Fibroblast of lung (primary cell): ENCODE measurements around the gene EFEMP1. TPM values are rescaled to one million over a fixed set of nuclear protein-coding genes. Genes with fewer than 3 reads are reported as not detected.

Source experiments
- DNase-seq, 2 donors: peaks; one replicate each; pipeline versions ENCODE4 v3.0.0 to v3.0.0-alpha.2; 2010; ENCODE audit warnings: low read depth in 2 of 2
- H2AFZ ChIP-seq: 2 replicates; pipeline ENCODE4 v1.5.1; 2012; ENCODE audit warnings: low read length, control low read depth, inconsistent platforms
- H3K27ac ChIP-seq: 2 replicates; pipeline ENCODE4 v1.5.1; 2011; ENCODE audit warnings: low read length, control low read depth; ENCODE audit not compliant: insufficient read depth
- H3K27me3 ChIP-seq: 2 replicates; pipeline ENCODE4 v1.5.1; 2011; ENCODE audit warnings: mild to moderate bottlenecking, low read length; ENCODE audit not compliant: control insufficient read depth, insufficient read depth
- H3K36me3 ChIP-seq: 2 replicates; pipeline ENCODE4 v1.5.1; 2011; ENCODE audit warnings: low read length; ENCODE audit not compliant: control insufficient read depth, insufficient read depth
- H3K4me1 ChIP-seq: 2 replicates; pipeline ENCODE4 v1.5.1; 2011; ENCODE audit warnings: low read length; ENCODE audit not compliant: control insufficient read depth, insufficient read depth; ENCODE audit errors: extremely low read depth
- H3K4me2 ChIP-seq: 2 replicates; pipeline ENCODE4 v1.5.1; 2011; ENCODE audit warnings: low read length, control low read depth; ENCODE audit not compliant: insufficient read depth; ENCODE audit errors: extremely low read depth
- H3K4me3 ChIP-seq, 4 experiments: fragments of 200-600 bp in 1 of 4; sonication (generic) in 1 of 4; replicated peaks in 1 of 4; 2 replicates each; pipeline ENCODE4 v1.5.1; 2011 to 2016; ENCODE audit warnings: low read length in 4 of 4, low read depth in 3 of 4, mild to moderate bottlenecking in 3 of 4, control low read depth in 2 of 4, inconsistent platforms in 1 of 4, mixed read lengths in 1 of 4; ENCODE audit not compliant: insufficient read depth in 1 of 4; ENCODE audit errors: control extremely low read depth in 1 of 4
- H3K79me2 ChIP-seq: 2 replicates; pipeline ENCODE4 v1.5.1; 2012; ENCODE audit warnings: mild to moderate bottlenecking, low read length, inconsistent platforms; ENCODE audit not compliant: control insufficient read depth, insufficient read depth
- H3K9ac ChIP-seq: 2 replicates; pipeline ENCODE4 v1.5.1; 2011; ENCODE audit warnings: mild to moderate bottlenecking, low read length, control low read depth; ENCODE audit not compliant: insufficient read depth
- H3K9me3 ChIP-seq: 2 replicates; pipeline ENCODE4 v1.5.1; 2012; ENCODE audit warnings: low read depth, low read length; ENCODE audit not compliant: control insufficient read depth, insufficient read depth
- H4K20me1 ChIP-seq: 2 replicates; pipeline ENCODE4 v1.5.1; 2011; ENCODE audit warnings: low read length; ENCODE audit not compliant: control insufficient read depth, insufficient read depth; ENCODE audit errors: extremely low read depth
- CTCF ChIP-seq, 2 donors: IDR thresholded peaks in 1 of 2; conservative IDR thresholded peaks in 1 of 2; 1 replicate in 1 of 2; 2 replicates in 1 of 2; pipeline ENCODE4 v1.5.1; 2011 to 2012; ENCODE audit warnings: low read length in 2 of 2, control low read depth in 1 of 2, inconsistent platforms in 1 of 2, low read depth in 1 of 2, mild to moderate bottlenecking in 1 of 2
- EZH2 ChIP-seq: IDR thresholded peaks from 2 replicates; pipeline ENCODE4 v1.5.1; 2012; ENCODE audit warnings: low read length, control low read depth, mild to moderate bottlenecking; ENCODE audit errors: missing control alignments
- polyA minus RNA-seq: library from RNA; depleted of rRNA, polyadenylated mRNA; stranded (reverse); fragments of >200 nt; gene quantifications from 2 replicates; pipeline ENCODE4 v1.2.3, GENCODE V29; 2011; ENCODE audit warnings: low replicate concordance
- polyA plus RNA-seq, 2 donors: library from polyadenylated mRNA; depleted of rRNA in 1 of 2; stranded (reverse) in 1 of 2; unstranded in 1 of 2; fragments of >200 nt; gene quantifications; 2 replicates each; pipeline ENCODE4 v1.2.1, GENCODE V29; 2011 to 2012; ENCODE audit warnings: missing spikeins in 1 of 2
- total RNA-seq: library from RNA; depleted of rRNA; stranded (reverse); fragments of >200 nt; gene quantifications from 2 replicates; pipeline ENCODE4 v1.2.1, GENCODE V29; 2014

The EFEMP1 gene
- 467 and 615 TPM in 2 replicates for total RNA-seq
- 406 and 724 TPM in 2 replicates for polyA plus RNA-seq
- polyA plus RNA-seq (2012), result 212 and 335 TPM in 2 replicates
- polyA minus RNA-seq, result 206 and 268 TPM in 2 replicates

- peak within 1 kb of the TSS; percentile 62 for H2AFZ ChIP-seq
- H3K79me2 ChIP-seq, result peaks cover 5% of the 10 kb centered on the region
- no peaks in the 10 kb centered on the region for H4K20me1 ChIP-seq
- H3K4me3 ChIP-seq, result peak within 1 kb of the TSS; percentile 75 to 99 (median 82)
- DNase-seq, result peak; percentile 68 to 73
- H3K9me3 ChIP-seq, result no peaks in the 10 kb centered on the region
- peak within 1 kb of the TSS; percentile 98 for H3K4me2 ChIP-seq
- no peaks in the 10 kb centered on the region for H3K36me3 ChIP-seq
- H3K9ac ChIP-seq, result peak within 1 kb of the TSS; percentile 81
- TF ChIP-seq CTCF (conservative IDR thresholded peaks at IDR 0.05 in 1 of 2, IDR thresholded peaks at IDR 0.05 in 1 of 2; ENCODE audit: low read depth in 1 of 2, low read length in 2 of 2), result no peak
- no peak for TF ChIP-seq EZH2
- peak within 1 kb of the TSS; percentile 66 for H3K27ac ChIP-seq
- H3K4me1 ChIP-seq, result no peaks in the 10 kb centered on the region
- H3K27me3 ChIP-seq, result peaks cover 5% of the 10 kb centered on the region
These were observed at the start of gene EFEMP1 for GRCh38 chr2:55923091-55923981. Gene EFEMP1, minus strand, starts transcription at chr2:55923782. Its CDS starts 1,342 bp downstream, at chr2:55922440.

- Histone ChIP-seq H4K20me1 (no peaks in the 10 kb centered on the region), H3K27ac (no peak overlapping the region), H2AFZ (no peak overlapping the region), H3K27me3 (no peaks in the 10 kb centered on the region), H3K4me3 (no peak overlapping the region), H3K4me2 (no peak overlapping the region), H3K36me3 (no peaks in the 10 kb centered on the region), H3K9me3 (no peaks in the 10 kb centered on the region), H3K79me2 (no peaks in the 10 kb centered on the region), H3K9ac (no peak overlapping the region), H3K4me1 (no peaks in the 10 kb centered on the region)
- TF ChIP-seq CTCF (conservative IDR thresholded peaks at IDR 0.05 in 1 of 2, IDR thresholded peaks at IDR 0.05 in 1 of 2; ENCODE audit: low read depth in 1 of 2, low read length in 2 of 2) (no peak), EZH2 (no peak)
- DNase-seq, result no peak
These were observed 46.9 kb upstream of the EFEMP1 start for GRCh38 chr2:55970500-55970899.

GRCh38 chr2:55968941-55969340 lies 45.4 kb upstream of the EFEMP1 start:
- Histone ChIP-seq H3K36me3 (no peaks in the 10 kb centered on the region), H2AFZ (no peak overlapping the region), H3K9ac (no peak overlapping the region), H3K9me3 (no peaks in the 10 kb centered on the region), H3K4me3 (no peak overlapping the region), H3K27ac (no peak overlapping the region), H3K79me2 (no peaks in the 10 kb centered on the region), H4K20me1 (no peaks in the 10 kb centered on the region), H3K4me1 (no peaks in the 10 kb centered on the region), H3K27me3 (no peaks in the 10 kb centered on the region), H3K4me2 (no peak overlapping the region)
- no peak for DNase-seq
- TF ChIP-seq EZH2 (no peak), CTCF (conservative IDR thresholded peaks at IDR 0.05 in 1 of 2, IDR thresholded peaks at IDR 0.05 in 1 of 2; ENCODE audit: low read depth in 1 of 2, low read length in 2 of 2) (no peak)
